ENCODE measurements around the gene ZNF560.
"Not testable (repeated sequence)": the region's sequence is repeated elsewhere in the genome, so short reads cannot be mapped to it uniquely, and the experiment has no call there.

The ZNF560 gene

GRCh38 chr19:9498183-9498902, at the start of gene ZNF560:
Gene ZNF560, minus strand, starts transcription at chr19:9498616. Its CDS starts 23,303 bp downstream, at chr19:9475313.
- Histone ChIP-seq H3K27me3 (ENCODE audit: control insufficient read depth, insufficient read depth, low read length) (no peaks in the 10 kb centered on the region), H3K36me3 (ENCODE audit: control insufficient read depth, insufficient read depth, low read length) (no peaks in the 10 kb centered on the region), H3K9ac (ENCODE audit: low read depth, low read length) (peak within 1 kb of the TSS; percentile 84), H3K27ac (ENCODE audit: low read depth, low read length) (no peak within 1 kb of the TSS), H3K4me1 (ENCODE audit: control insufficient read depth, insufficient read depth, low read length) (no peaks in the 10 kb centered on the region), H3K4me3 (ENCODE audit: low read depth, low read length) (peak within 1 kb of the TSS; percentile 72), H3K9me3 (ENCODE audit: control insufficient read depth, insufficient read depth, low read length) (peaks cover 68% of the 10 kb centered on the region)

GRCh38 chr19:9547870-9548269, 49.5 kb upstream of the ZNF560 start:
- Histone ChIP-seq H3K27me3 (ENCODE audit: control insufficient read depth, insufficient read depth, low read length) (no peaks in the 10 kb centered on the region), H3K9ac (ENCODE audit: low read depth, low read length) (no peak overlapping the region), H3K4me1 (ENCODE audit: control insufficient read depth, insufficient read depth, low read length) (no peaks in the 10 kb centered on the region), H3K27ac (ENCODE audit: low read depth, low read length) (no peak overlapping the region), H3K36me3 (ENCODE audit: control insufficient read depth, insufficient read depth, low read length) (no peaks in the 10 kb centered on the region), H3K9me3 (ENCODE audit: control insufficient read depth, insufficient read depth, low read length) (peaks cover 47% of the 10 kb centered on the region), H3K4me3 (ENCODE audit: low read depth, low read length) (no peak overlapping the region)

GRCh38 chr19:9541281-9541680, 42.9 kb upstream of the ZNF560 start:
- H3K9ac ChIP-seq (ENCODE audit: low read depth, low read length); H3K4me3 ChIP-seq (ENCODE audit: low read depth, low read length); H3K27ac ChIP-seq (ENCODE audit: low read depth, low read length); H3K4me1 ChIP-seq (ENCODE audit: control insufficient read depth, insufficient read depth, low read length); H3K36me3 ChIP-seq (ENCODE audit: control insufficient read depth, insufficient read depth, low read length); H3K27me3 ChIP-seq (ENCODE audit: control insufficient read depth, insufficient read depth, low read length): not testable (repeated sequence)
- peaks cover 32% of the 10 kb centered on the region for H3K9me3 ChIP-seq (ENCODE audit: control insufficient read depth, insufficient read depth, low read length)

GRCh38 chr19:9539921-9540320, 41.5 kb upstream of the ZNF560 start:
- H3K4me1 ChIP-seq (ENCODE audit: control insufficient read depth, insufficient read depth, low read length); H3K4me3 ChIP-seq (ENCODE audit: low read depth, low read length); H3K27ac ChIP-seq (ENCODE audit: low read depth, low read length); H3K9ac ChIP-seq (ENCODE audit: low read depth, low read length); H3K27me3 ChIP-seq (ENCODE audit: control insufficient read depth, insufficient read depth, low read length): not testable (repeated sequence)
- H3K9me3 ChIP-seq (ENCODE audit: control insufficient read depth, insufficient read depth, low read length): peaks cover 32% of the 10 kb centered on the region
- H3K36me3 ChIP-seq (ENCODE audit: control insufficient read depth, insufficient read depth, low read length): peaks cover 17% of the 10 kb centered on the region

GRCh38 chr19:9539201-9539600, 40.8 kb upstream of the ZNF560 start:
- Histone ChIP-seq H3K9me3 (ENCODE audit: control insufficient read depth, insufficient read depth, low read length) (peaks cover 28% of the 10 kb centered on the region), H3K4me3 (ENCODE audit: low read depth, low read length) (peak overlapping the region; percentile 93), H3K36me3 (ENCODE audit: control insufficient read depth, insufficient read depth, low read length) (peaks cover 24% of the 10 kb centered on the region), H3K9ac (ENCODE audit: low read depth, low read length) (peak overlapping the region; percentile 86; the same call in 1 of the 2 replicates)
- not testable (repeated sequence) for H3K27me3 ChIP-seq (ENCODE audit: control insufficient read depth, insufficient read depth, low read length); H3K27ac ChIP-seq (ENCODE audit: low read depth, low read length); H3K4me1 ChIP-seq (ENCODE audit: control insufficient read depth, insufficient read depth, low read length)

GRCh38 chr19:9538183-9539058, 40.0 kb upstream of the ZNF560 start, which contains the start of gene ZNF426:
Gene ZNF426, minus strand, starts transcription at chr19:9538645. Its CDS starts 2,413 bp downstream, at chr19:9536232.
- Histone ChIP-seq H3K27me3 (ENCODE audit: control insufficient read depth, insufficient read depth, low read length) (no peaks in the 10 kb centered on the region), H3K4me3 (ENCODE audit: low read depth, low read length) (peak within 1 kb of the TSS; percentile 93), H3K27ac (ENCODE audit: low read depth, low read length) (peak within 1 kb of the TSS; percentile 97), H3K9ac (ENCODE audit: low read depth, low read length) (peak within 1 kb of the TSS; percentile 86), H3K36me3 (ENCODE audit: control insufficient read depth, insufficient read depth, low read length) (peaks cover 32% of the 10 kb centered on the region), H3K9me3 (ENCODE audit: control insufficient read depth, insufficient read depth, low read length) (peaks cover 33% of the 10 kb centered on the region), H3K4me1 (ENCODE audit: control insufficient read depth, insufficient read depth, low read length) (no peaks in the 10 kb centered on the region)

GRCh38 chr19:9535934-9536333, 37.5 kb upstream of the ZNF560 start:
- H3K27ac ChIP-seq (ENCODE audit: low read depth, low read length): no peak overlapping the region
- peaks cover 56% of the 10 kb centered on the region for H3K36me3 ChIP-seq (ENCODE audit: control insufficient read depth, insufficient read depth, low read length)
- H3K4me1 ChIP-seq (ENCODE audit: control insufficient read depth, insufficient read depth, low read length): no peaks in the 10 kb centered on the region
- H3K9me3 ChIP-seq (ENCODE audit: control insufficient read depth, insufficient read depth, low read length): peaks cover 58% of the 10 kb centered on the region
- H3K4me3 ChIP-seq (ENCODE audit: low read depth, low read length): no peak overlapping the region
- no peaks in the 10 kb centered on the region for H3K27me3 ChIP-seq (ENCODE audit: control insufficient read depth, insufficient read depth, low read length)
- no peak overlapping the region for H3K9ac ChIP-seq (ENCODE audit: low read depth, low read length)

- Histone ChIP-seq H3K27ac (ENCODE audit: low read depth, low read length) (no peak overlapping the region), H3K4me1 (ENCODE audit: control insufficient read depth, insufficient read depth, low read length) (no peaks in the 10 kb centered on the region), H3K27me3 (ENCODE audit: control insufficient read depth, insufficient read depth, low read length) (no peaks in the 10 kb centered on the region), H3K9ac (ENCODE audit: low read depth, low read length) (no peak overlapping the region), H3K36me3 (ENCODE audit: control insufficient read depth, insufficient read depth, low read length) (peaks cover 96% of the 10 kb centered on the region), H3K4me3 (ENCODE audit: low read depth, low read length) (no peak overlapping the region), H3K9me3 (ENCODE audit: control insufficient read depth, insufficient read depth, low read length) (peaks cover 92% of the 10 kb centered on the region)
Observed at GRCh38 chr19:9531933-9532332, 33.5 kb upstream of the ZNF560 start.

GRCh38 chr19:9528757-9529336, 30.4 kb upstream of the ZNF560 start:
- Histone ChIP-seq H3K4me1 (ENCODE audit: control insufficient read depth, insufficient read depth, low read length) (no peaks in the 10 kb centered on the region), H3K4me3 (ENCODE audit: low read depth, low read length) (peak overlapping the region; percentile 6; the same call in 1 of the 2 replicates), H3K27ac (ENCODE audit: low read depth, low read length) (no peak overlapping the region), H3K9me3 (ENCODE audit: control insufficient read depth, insufficient read depth, low read length) (peaks cover 96% of the 10 kb centered on the region), H3K36me3 (ENCODE audit: control insufficient read depth, insufficient read depth, low read length) (peaks cover 89% of the 10 kb centered on the region), H3K27me3 (ENCODE audit: control insufficient read depth, insufficient read depth, low read length) (no peaks in the 10 kb centered on the region), H3K9ac (ENCODE audit: low read depth, low read length) (no peak overlapping the region)

- Histone ChIP-seq H3K9ac (ENCODE audit: low read depth, low read length) (no peak overlapping the region), H3K9me3 (ENCODE audit: control insufficient read depth, insufficient read depth, low read length) (peaks cover 93% of the 10 kb centered on the region), H3K4me3 (ENCODE audit: low read depth, low read length) (0 out of 2 replicates have a peak overlapping the region, but pooled peaks have one; percentile 4), H3K36me3 (ENCODE audit: control insufficient read depth, insufficient read depth, low read length) (peaks cover 40% of the 10 kb centered on the region), H3K4me1 (ENCODE audit: control insufficient read depth, insufficient read depth, low read length) (no peaks in the 10 kb centered on the region), H3K27me3 (ENCODE audit: control insufficient read depth, insufficient read depth, low read length) (no peaks in the 10 kb centered on the region), H3K27ac (ENCODE audit: low read depth, low read length) (no peak overlapping the region)
Observed at GRCh38 chr19:9523885-9524474, 25.6 kb upstream of the ZNF560 start.

Data from HUES48 (cell line).